Amniotic stem cell (primary cell): Measurements from ENCODE around the gene ZIC4.

Experiments used
- DNase-seq: peaks from one replicate; lab custom pipeline; 2025; lab: John Stamatoyannopoulos, UW

The ZIC4 gene

DNA sequence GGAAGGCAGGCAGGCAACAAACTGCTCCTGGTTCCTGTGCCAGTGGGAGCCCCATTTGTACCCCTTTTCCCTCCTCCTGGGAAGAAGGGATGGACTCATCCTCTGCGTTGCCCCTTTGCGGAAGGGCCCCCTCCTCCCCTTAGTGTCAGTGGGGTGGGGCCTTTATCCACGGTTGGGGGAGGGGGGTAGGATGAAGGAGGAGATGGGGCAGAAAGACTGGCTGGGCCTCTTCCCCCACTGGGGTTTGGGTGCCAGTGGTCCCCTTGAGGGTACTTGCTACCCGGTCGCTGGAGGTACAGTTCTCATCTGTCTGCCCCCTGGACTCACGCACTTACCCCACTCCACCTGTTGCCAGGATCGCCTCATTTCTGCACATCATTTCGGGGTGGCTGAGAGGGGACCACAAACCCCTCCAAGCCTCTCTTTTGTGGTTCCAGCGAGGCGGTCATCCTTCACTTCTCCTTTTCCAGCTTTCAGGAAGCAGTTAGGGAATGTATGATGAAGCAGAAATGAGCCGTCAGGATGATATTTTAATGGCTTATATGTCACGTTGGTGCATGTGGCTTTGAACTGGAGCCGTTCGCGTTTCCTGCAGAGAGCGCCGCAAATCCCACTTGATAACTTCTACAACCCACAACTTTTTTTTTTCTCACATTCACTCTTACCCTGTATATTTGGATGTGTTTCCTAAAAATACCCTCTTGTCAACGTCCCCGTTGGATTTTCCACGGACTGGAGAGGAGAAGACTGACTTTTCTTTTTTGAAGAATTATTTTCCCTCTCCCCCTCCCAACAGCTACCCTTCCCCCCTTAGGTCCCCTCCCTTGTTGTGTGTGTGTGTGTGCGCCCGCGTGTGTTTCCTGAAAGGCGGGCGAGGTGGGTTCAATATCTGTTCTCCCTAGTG is at the start of gene ZIC4:
TSS of gene ZIC4 (minus strand) at position 516 of the 904 bp plus-strand sequence. CDS start 3,746 bp downstream, outside the sequence.
- DNase-seq = no peak

DNA sequence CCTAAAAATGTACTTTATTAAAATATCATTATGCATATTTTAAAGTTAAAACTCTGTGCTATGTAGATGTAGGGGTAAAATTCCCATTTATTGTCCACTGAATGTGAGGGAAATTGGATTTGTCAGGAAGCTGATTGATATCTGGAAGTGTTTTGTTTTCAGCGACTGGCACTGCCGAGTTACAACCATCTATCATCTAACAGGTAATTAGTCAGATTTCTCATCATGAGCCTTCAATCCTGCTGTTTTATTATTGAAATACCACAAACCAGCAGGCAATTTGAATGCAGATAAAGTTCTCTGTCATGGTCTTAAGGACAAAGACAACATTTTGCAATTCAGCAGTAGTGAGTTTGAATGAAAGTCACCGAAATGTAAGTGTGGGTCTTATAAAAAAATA is 43.3 kb upstream of the ZIC4 start:
- DNase-seq = no peak

DNA sequence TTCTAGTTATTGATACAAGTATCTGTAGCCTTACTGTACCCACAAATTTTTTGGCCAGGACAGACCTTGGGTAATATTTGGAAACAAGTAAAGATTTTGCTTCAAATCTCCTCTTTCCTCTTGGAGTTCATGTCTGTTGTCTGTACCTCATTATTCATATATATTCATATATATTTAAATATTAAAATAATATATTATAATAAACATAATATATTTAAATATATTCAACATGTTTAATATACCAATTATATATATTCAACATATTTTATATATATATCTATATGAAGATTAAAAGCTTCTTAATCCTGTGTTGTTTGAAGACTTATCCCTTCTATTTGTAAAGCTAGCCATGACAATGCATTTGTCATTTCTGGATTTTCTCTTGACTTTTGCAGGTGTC is 40.9 kb upstream of the ZIC4 start:
- DNase-seq = no peak

DNA sequence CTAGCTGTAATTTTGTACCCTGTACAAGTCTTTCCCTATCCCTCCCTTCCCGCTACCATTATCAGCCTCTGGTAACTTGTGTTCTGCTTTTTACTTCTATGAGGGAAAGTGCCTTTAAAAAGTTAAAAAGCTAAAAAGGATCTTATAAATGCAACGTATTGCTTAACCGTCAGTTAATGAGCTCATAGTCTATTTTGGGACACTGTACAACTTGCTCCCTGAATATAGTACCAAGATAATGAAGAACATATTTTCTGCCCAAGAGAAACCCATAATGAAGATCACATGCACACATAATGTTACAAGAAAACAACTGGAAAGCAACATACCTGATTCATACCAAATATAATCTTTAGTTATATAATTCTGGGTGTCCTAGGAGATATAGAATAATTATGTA is 25.4 kb upstream of the ZIC4 start:
- DNase-seq = no peak

DNA sequence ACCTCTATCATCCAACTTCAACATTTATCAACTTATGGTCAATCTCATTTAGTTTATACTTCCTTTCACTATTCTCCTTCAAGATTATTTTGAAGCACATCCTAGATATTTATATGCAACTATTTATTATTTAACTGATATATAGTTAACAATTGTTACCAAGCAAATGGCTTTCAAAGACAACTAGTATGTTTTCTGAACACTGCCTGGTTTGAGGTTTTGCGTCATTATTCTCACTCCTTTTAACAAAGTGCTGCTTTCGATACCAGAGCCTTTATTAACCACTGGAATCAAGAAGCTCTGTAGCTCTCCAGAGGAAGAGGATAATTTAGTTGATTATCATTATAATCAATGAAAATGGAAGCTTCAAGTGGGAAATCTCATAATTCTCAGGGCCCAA is 22.4 kb upstream of the ZIC4 start:
- no peak for DNase-seq

DNA sequence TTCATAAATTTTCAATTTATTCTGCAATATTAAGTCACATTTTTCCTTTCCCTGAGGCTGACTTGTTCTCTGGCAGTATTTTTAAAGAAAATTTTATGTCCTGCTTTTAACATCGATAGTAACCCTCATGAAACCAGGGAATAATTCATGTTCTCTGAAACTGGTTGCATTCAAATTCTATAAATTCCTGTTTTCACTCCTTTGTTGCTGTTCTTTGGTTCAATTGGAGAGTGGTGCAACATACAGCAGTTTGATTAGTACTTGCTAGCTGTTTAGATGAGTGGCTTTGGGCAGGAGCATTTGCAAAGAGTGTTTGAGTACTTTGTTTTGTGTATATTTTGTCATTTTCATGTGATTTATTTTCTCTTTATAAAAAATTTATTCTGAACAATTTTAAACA is 22.0 kb upstream of the ZIC4 start:
- DNase-seq = no peak

DNA sequence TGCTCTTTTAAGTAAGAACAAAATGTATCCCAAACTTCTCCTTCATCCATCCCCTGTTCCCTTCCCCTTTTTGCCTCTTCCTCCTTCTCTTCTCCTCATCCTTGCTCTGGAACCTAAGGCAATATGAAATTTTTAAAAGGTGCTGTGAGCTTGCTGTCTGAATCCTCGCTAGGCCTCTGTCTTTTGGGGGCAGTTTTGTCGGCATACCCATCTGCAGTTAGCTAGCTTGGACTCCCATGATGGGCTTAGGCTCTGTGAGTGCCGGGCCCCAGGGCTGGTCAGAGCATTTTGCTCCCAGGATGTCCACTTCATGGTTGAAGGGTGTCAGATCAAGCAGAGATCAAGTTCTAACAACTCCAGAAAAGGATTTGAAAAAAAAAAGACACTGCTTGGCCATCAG is 21.4 kb upstream of the ZIC4 start:
- no peak for DNase-seq

DNA sequence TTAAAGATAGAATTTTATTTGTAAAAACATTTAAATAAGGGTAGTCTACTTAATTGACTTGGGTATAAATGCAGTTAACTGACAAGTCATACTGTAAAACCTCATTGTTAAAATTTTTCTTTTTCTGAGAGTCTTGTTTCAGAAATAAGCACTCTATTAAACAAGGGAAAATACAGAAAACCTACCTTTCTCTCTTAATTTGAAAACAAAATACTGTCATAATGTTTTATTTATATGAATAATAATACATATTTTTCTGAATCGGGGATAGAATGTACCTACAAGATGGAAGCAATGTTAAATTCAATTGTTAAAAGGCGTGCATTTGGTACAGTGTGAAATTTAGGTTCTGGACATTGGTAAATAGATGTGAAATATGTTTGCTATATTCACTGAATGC is 20.6 kb upstream of the ZIC4 start:
- DNase-seq = no peak

DNA sequence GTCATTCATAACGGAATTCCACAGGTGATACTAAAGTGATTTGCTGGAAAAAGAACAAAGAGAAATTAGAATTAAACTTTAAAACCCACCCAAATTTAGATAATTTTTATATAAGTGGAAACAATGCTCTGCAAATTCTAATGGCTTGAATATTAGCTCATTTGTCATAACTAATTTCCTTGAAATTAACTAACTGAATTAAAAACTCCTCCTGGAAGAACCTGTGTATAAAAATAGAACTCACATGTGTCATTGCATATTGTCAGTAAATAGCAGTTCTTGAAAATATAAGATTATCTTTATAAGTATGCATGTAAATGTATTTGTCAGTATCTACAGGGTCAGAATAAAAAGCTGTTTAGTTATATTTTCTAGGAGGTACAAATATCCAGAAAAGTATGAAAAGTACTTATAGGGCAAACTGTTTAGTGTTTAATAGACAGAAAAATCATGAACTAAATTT is 19.1 kb upstream of the ZIC4 start:
- no peak for DNase-seq

DNA sequence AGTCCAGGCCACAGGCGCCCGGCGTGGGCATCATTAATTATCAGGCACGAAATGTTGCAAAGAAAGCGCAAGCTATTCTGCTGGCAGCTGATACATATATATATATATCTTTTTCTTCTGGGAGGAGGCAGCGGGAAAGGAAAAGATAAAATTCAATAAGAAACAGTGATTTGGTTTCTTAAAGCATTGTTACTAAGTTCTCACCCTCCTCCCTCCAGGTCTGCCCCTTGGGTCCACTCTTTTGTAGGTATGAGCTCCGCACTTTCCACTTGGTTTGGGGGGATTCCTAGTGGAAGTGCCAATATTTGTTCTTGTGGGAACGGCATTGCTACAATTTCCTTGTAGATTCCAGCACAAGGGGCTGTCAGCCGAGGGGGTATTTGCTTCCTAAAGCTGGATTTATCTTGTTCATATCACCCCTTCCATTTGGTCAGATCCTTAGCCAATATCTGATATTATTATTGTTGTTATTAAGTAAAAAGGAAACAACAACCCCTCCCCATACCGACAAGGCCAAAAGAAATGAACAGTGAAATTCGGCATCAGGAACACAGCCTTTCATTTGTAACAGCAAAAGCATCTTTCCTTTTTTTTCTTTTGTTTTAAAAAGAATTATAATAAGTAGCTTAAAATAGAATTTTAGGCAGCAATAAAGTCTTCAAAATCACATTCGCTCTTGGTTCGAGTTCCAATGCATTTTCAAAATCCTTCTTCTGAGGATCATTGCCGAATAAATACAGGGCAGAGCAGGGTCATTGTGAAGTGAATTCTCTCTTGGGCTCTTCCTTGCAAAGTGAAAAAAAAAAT is 18.4 kb upstream of the ZIC4 start:
- DNase-seq = no peak

DNA sequence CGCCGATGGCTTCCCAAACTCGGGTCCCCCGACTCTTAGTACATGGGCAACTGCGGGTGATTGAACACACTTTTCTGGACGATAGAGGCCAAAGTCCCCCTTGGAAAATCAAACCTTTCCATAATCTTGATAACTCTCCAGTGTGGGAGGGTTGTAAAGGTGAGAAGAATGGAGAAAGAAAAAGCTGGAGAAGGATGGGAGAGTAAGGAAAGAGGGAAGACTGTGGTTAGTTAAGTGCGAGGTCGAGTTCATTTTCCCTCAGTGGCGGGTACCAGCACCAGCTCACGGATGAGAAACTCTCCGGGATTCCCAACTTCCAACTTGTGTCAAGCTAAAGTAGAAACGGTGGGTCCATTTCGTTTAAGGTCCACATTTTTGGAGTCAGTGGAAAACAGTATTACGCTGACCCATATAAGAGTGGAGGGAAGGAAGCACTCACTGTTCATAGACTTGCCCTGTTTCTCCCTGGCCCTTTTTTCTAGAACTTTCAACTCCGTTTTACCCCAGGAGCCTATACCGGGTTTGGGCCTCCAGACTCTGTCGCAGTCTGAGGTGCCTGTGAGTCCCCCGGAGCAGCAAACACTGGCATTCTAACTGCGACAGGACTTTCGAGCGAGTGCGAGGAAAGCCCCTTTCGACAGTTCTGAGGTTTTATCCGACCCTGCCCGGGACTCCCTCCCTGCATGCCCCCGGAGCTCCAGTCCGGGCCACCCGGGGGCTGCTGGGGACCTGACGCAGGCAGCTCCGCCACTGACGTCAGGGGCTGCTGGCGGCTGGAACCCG is 17.6 kb upstream of the ZIC4 start:
- no peak for DNase-seq

DNA sequence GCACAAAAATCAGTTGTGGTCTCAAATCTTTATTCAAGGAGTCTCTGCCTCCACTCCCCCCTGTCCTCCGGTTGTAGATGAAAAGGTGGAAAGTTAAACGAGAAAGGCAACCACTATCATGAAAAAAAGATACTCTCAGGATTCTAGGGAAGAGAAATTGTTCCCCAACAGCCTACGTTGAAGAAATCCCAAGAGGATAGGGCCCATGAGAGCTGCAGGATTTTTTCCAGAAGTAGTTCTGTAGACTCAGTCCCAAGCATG is 17.1 kb upstream of the ZIC4 start:
- DNase-seq = no peak

DNA sequence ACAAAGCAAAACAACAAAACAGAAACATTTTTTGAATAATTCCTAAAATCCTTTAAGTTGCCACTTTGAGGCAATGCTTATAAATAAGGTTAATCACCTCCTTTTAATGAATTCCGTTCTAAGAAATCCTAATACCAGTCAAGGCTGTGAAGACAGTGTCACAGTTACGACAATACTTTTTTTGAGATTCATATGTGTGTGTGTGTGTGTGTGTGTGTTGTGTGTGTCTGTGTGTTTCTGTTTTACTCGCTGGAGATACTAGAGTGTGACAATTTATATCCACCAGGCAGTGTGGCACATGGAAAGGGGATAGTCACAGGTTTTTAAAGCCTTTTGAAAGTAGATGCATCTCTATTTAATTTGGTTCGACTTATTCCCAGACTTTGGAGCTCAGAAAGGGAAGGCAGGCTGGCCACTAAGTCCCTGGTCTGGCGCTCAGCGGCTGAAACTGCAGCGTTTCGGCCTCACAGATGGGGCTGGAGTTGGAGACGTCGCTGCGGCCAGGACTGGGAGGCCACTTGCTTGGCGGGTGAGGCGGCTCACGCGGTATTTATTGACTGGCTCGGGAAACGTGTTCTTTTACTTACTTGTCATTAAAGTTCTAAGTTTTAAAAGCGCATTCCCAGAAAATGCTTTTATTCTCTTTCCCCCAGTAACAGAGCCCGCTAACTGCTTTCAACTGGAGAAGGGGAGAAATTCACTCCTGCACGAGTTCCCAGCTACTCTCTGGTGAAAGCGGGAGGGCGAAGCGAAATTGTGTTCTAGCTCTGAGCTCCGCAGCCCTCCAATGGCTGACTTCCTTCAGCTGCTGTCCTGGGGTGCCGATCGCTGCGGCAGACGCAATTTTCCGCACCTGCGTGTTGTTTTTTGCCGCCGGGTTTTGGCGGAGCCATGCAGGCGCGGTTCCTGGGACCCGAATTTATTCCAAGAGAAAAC is 16.5 kb upstream of the ZIC4 start:
- DNase-seq = no peak

DNA sequence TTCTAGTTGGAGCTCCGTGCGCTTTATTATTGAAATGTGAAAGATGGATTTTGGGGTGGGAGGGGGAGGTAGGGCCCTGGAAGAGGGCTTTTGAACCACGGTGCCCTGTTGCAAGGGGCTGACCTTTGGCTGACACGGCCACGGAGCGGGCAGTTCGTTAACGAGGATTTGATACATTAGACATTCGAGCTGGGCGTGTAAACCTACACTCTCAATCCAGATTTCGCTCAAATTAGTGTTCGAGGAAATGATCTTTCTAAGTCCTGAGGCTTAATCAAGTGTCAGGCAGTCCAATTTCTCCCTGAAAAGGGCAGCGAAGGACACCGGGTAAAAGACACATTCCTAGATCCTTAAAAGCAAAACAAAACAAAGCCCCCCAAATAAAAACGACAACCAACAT is 15.9 kb upstream of the ZIC4 start:
- no peak for DNase-seq

DNA sequence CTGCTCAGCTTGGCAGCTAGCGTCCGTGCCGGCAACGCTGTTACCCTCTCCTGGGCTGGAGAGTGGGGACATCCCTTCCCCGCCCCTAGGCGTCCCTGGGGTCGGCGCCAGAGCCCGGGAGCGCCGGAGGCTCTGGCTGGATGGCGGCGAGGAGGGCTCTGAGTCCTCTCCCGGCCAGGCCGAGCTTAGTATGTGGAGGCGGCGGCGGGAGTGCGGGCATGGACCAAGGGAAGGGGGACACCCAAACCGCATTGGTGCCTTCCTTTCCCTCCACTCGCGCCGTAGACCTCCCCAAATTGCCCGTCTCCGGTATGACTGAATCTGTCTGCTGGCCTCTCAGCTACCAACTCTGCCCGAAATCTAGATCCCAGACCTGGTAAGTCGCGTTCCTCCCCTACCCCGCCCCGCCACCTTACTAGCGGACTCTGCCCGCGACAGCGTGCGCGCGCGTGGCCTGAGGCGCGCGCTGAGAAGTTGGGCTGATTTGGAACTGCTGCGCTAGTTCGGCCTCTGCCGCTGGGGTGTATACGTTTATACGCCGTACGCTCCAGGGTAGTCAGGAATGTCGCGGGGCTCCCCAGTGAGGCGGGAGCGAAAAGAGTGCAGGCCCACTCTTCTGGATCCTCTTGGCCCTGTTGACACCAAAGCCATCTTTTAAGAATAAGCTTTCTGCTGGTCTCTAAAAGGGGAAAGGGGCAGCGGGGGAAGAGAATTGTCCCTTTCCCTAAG is 15.0 kb upstream of the ZIC4 start:
- no peak for DNase-seq

DNA sequence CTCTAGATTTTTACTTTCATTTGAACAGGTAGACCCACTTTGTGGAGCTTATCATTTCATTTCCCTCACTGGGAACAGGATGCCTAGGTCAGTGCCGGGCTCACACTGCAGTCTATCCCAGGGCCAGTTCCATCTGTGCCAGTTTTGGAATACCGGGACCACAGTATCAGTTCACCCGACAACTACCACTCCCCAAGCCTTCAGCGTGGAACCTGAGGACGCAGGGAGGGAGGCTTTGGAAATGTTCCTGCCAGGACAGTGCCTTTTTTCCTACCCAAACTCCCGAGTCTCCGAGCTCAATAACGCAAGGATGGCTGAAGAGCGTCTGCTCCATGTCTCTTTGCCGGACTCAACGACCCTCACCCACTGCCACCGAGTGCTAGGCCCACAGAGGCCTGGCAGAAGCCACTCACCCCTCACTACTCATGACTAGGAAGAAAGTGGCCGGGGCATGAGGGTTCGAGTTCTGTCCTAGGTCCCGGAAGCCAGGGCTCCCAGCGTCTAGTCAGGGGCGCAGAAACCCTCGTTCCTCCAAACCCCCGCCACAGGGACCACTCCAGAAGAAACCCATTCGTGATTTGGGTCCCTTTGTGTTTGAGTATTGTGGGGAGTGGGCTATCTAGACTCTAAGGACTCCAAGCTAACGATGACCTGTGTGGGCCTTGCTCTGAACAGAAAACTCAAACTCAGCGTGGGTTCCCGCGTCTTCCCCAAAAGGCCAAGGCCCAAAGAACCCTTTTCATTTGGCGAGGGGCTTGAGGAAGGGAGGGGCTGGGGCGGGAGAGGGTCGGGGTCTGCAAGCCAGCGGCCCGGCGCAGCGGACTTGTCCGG is 14.2 kb upstream of the ZIC4 start:
- no peak for DNase-seq

DNA sequence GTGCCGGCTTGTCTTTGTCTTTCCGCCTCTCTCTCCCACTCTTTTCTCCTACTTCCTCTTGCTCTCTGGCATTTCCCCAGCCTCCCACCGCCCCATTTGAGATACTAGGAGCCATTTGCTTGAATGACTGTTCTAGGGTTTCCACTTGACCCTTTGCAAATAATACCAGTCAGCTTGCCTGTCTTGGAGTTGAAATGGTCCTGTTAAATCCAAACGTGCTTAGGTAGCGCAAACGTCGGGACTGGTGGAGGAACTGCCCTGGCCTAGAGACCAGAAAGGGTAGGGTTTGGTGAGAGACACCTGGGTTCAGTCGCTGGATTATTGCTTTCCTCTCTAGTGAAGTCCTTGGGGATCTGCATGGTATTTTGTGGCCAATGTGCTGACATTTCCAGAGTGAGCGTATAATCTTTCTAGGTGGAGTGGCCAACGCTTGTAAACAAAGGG is 13.5 kb upstream of the ZIC4 start:
- no peak for DNase-seq

DNA sequence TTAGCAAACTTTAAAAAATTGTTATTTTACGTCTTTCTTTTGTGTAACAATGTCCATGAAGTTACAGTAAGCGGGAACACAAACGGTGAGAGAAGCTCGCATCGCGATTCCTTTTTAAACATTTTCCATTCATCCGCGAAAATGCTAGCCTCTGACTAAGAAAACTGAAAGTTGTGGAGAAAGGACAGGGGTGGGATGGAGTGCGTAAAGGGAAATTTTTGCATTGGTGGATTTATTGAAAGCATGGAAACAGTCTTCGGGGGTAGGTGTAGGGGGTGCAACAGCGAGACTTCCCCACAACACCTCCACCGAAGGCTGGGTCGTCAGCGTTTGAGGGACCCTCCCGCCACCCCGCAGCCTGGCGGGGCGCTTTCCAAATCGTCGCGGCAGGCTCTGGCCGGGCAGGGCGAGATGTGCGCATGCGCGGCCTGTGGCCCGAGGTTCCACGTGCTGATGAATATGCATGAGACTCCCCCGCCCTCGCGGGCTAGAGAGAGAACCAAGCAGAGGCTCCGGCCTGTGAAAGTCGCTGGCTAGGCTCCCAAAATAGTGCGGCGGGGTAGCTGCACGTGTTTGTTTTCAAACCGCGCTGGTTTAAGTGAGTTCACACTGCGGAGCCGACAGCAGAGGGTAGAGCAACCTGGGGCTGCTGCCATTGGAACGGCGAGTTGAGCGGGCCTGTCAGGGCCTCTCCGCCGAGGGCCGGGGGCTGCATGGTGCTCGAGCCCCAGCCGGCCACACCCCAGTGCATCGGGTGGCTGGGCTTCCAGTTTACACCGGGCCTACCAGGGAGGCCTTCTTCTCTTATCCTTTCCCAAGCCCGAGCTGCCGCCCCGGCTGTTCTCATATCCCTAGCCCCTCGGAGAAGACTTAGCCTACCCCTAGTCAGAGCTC is 12.7 kb upstream of the ZIC4 start:
- peak; percentile 12 for DNase-seq

DNA sequence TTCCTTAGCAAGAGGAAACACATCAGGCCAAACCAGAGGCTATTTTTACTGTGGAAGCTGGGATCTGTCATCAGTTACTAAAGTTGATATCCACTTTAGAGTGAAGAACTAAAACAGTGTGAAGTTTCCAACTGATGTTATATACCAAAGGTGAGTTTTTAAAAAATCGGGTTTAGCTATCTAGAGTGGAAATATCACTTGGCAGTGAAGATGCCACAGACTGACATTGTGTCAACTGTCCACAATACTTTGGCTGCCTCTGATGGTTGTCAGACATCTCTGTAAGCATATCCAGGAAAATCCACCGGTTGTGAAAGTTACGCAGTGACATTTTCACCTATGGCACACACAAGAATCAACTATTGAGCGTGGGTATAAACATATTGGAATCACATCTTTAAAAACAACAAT is 12.0 kb upstream of the ZIC4 start:
- DNase-seq = no peak
